Measurements from ENCODE around the gene EDIL3. TPM values are rescaled to one million over a fixed set of nuclear protein-coding genes. Genes with fewer than 3 reads are reported as not detected.
"Not testable (repeated sequence)": the region's sequence is repeated elsewhere in the genome, so short reads cannot be mapped to it uniquely, and the experiment has no call there.

EDIL3 gene
- total RNA-seq, 1 donor from 2014 or later: 29.4 TPM

DNA sequence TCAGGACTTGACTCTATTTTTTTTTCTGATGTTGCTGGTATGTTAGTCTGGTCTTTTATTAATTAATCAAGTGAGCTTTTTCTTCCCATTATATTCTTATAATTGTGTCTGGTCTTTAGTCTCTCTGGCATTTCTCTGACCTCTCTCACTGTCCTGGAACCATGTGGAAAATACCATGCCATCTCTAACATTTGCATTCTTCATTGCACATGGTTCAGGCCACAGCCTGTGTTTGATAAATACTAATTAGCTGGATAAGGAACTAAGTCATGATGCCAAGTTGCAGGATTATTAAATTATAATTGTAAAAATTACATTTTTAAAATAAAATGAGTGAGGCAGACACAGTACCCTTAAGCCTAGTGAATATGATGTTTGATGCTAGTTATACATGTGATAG, 155.6 kb downstream of the EDIL3 start:
- ATAC-seq (no peak), DNase-seq (ENCODE audit: low spot score) (no peak)
- intact Hi-C loops (cut with DNase I): no loop called here

- ATAC-seq (peak; percentile 36), DNase-seq (ENCODE audit: low spot score) (no peak)
- intact Hi-C loops (cut with DNase I): no loop called here
These were observed 156.4 kb downstream of the EDIL3 start for GRCh38 chr5:84228266-84228665.

GRCh38 chr5:84227236-84227635, 157.4 kb downstream of the EDIL3 start:
- intact Hi-C loops (cut with DNase I): no loop called here
- ATAC-seq: no peak
- no peak for DNase-seq (ENCODE audit: low spot score)

DNA sequence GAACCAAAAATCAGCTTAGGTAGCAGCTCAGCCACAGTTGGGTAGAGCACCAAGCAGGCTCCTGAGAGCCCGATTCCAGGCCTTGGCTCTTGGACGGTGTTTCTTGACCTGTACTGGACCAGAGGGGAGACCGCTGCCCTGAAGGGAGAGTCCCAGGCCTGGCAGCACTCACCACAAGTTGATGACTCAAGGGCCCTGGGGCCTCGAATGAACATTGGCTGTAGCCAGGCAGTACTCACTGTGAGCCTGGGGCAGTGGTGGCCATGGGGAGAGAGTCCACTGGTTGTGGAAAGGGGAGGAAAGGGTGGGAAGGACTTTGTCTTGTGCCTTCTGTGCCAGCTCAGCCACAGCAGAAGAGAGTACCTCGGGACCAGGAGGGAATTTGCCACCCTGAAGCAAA, 166.1 kb downstream of the EDIL3 start:
- ATAC-seq (peak; percentile 58), DNase-seq (ENCODE audit: low spot score) (no peak)
- intact Hi-C loops (cut with DNase I): no loop called here

- intact Hi-C loops (cut with DNase I): no loop called here
- DNase-seq (ENCODE audit: low spot score) (no peak), ATAC-seq (no peak)
These were observed 169.2 kb downstream of the EDIL3 start for GRCh38 chr5:84215521-84215920.

DNA sequence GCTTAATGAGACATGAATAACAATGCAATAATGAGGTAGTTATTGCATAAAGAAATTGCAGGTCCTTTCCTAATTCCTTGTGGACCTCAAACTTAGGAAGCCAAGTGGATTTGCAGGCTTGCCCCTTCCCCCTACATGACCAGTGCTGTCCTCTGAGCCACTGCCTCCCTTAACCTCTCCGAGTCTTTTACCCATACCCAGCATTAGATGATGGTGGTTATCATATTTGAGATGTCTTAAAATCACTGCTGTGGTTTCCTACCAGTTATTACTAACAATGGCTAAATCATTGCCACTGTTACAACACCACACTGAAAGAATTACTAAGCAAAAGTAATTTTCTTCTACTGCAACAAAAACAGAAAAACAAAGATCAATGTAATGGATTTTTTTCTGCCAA, 170.8 kb downstream of the EDIL3 start:
- intact Hi-C loops (cut with DNase I): no loop called here
- no peak for DNase-seq (ENCODE audit: low spot score)
- no peak for ATAC-seq

DNA sequence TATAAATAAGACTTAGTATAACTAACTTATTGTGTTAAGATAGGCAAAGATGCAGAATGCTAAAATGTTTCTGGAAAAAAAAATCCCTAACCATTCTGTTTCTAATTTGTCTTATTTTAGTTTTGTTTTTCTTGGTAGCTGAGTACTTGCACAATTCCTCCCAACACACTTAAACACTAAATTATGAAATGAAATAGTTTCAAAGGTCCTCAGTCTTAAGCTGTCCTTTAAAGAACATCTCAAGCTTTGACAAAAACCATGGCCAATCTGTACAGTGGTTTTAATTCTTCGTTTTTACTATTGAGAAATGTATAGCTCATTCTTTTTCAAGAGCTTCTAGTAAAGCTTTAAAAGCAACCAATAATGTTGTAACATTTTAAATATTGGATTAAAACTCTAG, 171.5 kb downstream of the EDIL3 start:
- DNase-seq (ENCODE audit: low spot score): no peak
- intact Hi-C loops (cut with DNase I): no loop called here
- peak; percentile 55 for ATAC-seq

DNA sequence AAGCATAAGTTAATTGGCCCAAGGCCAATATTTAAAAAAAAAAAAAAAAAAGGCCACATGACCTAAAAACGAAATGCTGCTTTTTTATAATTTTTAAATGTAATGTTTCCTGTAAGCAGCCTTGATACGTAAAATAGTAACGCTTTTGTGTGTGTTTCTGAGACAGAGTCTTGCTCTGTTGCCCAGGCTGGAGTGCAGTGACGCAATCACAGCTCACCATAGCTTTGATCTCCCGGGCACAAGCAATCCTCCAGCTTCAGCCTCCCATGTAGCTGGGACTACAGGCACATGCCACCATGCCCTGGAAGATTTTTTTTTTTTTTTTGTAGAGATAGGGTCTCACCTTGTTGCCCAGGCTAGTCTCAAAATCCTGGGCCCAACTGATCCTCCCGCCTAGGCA, 179.9 kb downstream of the EDIL3 start:
- ATAC-seq: no peak
- no peak for DNase-seq (ENCODE audit: low spot score)
- intact Hi-C loops (cut with DNase I): no loop called here

DNA sequence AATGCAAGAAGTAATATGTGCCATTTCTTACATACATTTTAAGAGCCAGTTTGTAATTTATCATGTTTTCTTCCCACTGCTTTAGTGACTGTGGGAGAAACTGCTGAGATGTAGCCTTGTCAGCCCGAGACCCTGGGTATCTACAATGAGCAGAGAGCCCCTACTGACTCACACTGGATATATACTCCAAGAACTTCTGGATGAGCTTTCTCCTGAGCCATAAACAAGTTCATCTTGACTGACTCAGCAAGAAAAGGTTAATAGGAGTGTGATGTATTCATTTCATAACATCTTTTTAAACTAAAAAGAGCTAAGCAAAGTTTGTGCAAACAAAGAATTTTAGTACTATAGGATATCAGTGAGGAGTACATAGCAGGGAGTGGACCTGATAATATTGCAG, 182.5 kb downstream of the EDIL3 start:
- ATAC-seq: no peak
- intact Hi-C loops (cut with DNase I): no loop called here
- DNase-seq (ENCODE audit: low spot score): no peak

DNA sequence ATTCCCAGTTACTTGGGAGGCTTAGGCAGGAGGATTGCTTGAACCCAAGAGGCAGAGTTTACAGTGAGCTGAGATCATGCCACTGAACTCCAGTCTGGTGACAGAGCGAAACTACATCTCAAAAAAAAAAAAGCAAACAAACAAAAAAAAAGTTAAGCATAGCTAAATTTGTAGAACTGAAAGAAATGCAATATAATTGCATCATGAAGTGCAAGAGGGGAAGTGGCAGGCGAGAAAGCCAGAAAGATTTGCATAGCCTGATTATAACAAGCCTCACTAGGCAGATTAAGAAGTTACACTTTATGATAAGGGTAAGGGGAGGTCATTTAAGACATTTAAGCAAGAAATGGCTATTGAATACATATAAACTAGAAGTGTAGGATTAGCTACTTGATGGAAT, 187.1 kb downstream of the EDIL3 start:
- no peak for ATAC-seq
- intact Hi-C loops (cut with DNase I): no loop called here

GRCh38 chr5:84191281-84191680, 193.4 kb downstream of the EDIL3 start:
- ATAC-seq: no peak
- no peak for DNase-seq (ENCODE audit: low spot score)
- intact Hi-C loops (cut with DNase I): no loop called here

More for the DNA sequence above, 187.1 kb downstream of the EDIL3 start:
- DNase-seq (ENCODE audit: low spot score): no peak

- intact Hi-C loops (cut with DNase I): no loop called here
- ATAC-seq: no peak
These were observed 199.8 kb downstream of the EDIL3 start for GRCh38 chr5:84184857-84185256.

GRCh38 chr5:84181093-84181492, 203.6 kb downstream of the EDIL3 start:
- intact Hi-C loops (cut with DNase I): no loop called here
- DNase-seq (ENCODE audit: low spot score): no peak
- ATAC-seq: no peak

More at GRCh38 chr5:84184857-84185256, 199.8 kb downstream of the EDIL3 start:
- DNase-seq (ENCODE audit: low spot score): no peak

GRCh38 chr5:84168841-84169240, 215.8 kb downstream of the EDIL3 start:
- intact Hi-C loops (cut with DNase I): no loop called here
- DNase-seq (ENCODE audit: low spot score) (no peak), ATAC-seq (no peak)

DNA sequence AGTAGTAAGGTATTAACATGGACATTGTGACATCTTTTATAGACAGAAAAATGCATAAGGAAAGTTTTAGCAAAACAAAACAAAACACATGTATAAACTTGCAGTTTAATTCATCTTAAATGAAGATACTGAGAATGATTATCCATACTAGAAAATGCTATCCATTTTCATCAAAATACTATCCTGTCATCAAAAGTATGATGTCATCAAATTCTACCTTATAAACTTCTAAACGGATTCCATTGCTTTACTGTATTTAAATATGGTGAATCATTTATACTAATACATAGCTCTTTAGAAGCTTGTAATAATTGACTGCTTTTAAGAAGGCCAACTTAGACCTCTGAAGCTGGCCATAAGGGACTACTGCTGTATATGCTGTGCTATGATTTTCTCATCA, 221.0 kb downstream of the EDIL3 start:
- ATAC-seq (no peak), DNase-seq (ENCODE audit: low spot score) (no peak)
- intact Hi-C loops (cut with DNase I): no loop called here

- no peak for DNase-seq (ENCODE audit: low spot score)
- no peak for ATAC-seq
- intact Hi-C loops (cut with DNase I): no loop called here
These were observed 222.0 kb downstream of the EDIL3 start for GRCh38 chr5:84162695-84163094.

GRCh38 chr5:84160650-84161049, 224.0 kb downstream of the EDIL3 start:
- ATAC-seq; intact Hi-C loops (cut with DNase I); DNase-seq (ENCODE audit: low spot score): not testable (repeated sequence)

DNA sequence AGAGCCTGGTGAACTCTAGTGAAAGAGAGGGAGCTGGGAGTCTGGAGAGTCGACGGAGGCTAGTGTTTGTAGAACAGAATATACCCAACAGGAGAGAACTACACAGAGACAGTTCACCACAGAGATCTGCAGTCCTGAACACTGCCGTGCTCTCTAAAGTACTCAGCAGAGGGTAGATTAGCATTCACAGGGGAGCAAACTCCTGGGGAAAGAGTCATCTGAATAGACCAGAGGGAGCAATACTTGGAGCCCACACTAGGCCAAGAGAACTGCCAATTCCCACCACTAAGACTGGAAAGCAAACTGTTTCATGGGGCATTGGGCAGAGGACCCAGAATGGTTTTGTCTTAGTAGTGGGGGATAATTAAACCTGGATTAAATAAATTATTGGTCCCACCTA, 235.6 kb downstream of the EDIL3 start:
- intact Hi-C loops (cut with DNase I): no loop called here
- no peak for DNase-seq (ENCODE audit: low spot score)
- ATAC-seq: no peak

- DNase-seq (ENCODE audit: low spot score) (no peak), ATAC-seq (no peak)
- intact Hi-C loops (cut with DNase I): no loop called here
These were observed 236.0 kb downstream of the EDIL3 start for GRCh38 chr5:84148651-84149050.

DNA sequence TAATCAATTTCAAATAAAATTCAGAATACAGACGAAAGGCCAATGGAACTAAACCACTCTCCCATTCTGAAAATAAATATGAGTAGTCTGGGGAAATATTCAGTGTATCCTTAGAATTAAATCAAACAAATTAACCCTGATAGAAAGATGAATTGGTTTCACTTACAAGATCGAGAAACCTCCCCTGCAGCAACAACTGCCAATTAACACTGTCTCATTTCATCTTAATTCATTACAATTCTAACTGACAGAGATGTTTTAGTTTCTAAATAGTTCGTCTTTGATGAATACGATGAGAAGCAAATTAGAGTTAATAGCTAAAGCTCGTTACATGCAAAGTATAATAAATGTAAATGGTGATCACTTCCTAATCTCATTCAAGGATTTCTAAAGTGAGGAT, 247.1 kb downstream of the EDIL3 start:
- ATAC-seq (no peak), DNase-seq (ENCODE audit: low spot score) (no peak)
- intact Hi-C loops (cut with DNase I): no loop called here

DNA sequence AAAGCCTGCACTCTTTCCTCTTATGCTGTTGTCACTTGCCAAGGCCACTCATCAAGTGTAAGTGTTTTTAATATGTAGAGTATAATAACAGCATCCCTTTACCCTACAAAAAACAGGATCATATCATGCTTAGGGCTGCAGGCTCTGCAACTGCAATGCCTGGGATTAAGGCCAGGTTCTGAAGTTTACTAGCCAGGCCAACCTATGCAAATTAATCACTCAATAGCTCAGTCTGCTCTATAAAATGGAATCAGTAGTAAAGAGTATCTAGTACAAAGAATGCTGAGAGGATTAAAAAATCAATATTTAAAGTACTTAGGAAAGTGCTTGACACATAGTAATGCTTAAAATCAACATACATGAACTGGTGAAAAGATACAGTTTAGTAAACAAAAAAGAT, 253.3 kb downstream of the EDIL3 start:
- DNase-seq (ENCODE audit: low spot score) (no peak), ATAC-seq (no peak)
- intact Hi-C loops (cut with DNase I): no loop called here

DNA sequence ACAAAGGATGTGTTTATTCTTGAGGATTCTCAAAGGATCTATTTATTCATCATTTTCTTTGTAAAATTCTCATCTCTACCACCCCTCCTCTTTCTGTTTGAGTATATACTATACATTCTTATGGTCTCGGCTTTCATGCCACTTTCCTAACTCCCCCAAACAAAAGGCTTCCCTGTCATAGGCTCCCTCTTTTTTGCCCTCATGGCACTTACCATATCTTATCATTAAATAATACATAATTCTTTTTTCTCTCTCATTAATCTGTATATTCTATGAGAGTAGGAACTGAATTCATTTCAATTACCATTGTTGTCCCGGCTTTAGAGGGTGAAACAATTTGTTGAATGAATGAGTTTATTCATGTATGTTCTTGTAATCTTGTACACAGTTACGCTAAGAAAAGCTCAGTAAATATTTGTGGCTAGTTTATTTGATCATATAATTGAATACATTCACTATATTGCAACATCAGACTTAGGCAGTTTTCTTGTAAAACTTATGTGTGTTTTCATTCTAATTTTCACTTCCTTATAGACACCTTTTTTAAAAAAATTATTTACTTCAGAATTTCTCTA, 254.6 kb downstream of the EDIL3 start:
- intact Hi-C loops (cut with DNase I): no loop called here
- ATAC-seq: no peak
- no peak for DNase-seq (ENCODE audit: low spot score)

All from sciatic nerve (tissue), 2 donors.